Measurements from ENCODE around the gene TYMP. TPM values are rescaled to one million over a fixed set of nuclear protein-coding genes. Genes with fewer than 3 reads are reported as not detected.

The TYMP gene
- total RNA-seq, 2 donors from 2014 or later, result 29.8 to 65.3 TPM

- no peaks in the 10 kb centered on the region for H3K36me3 ChIP-seq (replicated peaks in 1 of 2; ENCODE audit: insufficient read depth in 1 of 2, low read depth in 2 of 2)
- peak; percentile 88 for ATAC-seq
- peak within 1 kb of the TSS; percentile 90 to 98 for H3K4me3 ChIP-seq
- peak within 1 kb of the TSS; percentile 90 to 95 (median 92) for H3K27ac ChIP-seq
- peak; percentile 96 to 98 (median 96) for DNase-seq
- WGBS, 2 donors, result 0 to 1% methylated on average over 11 to 57 of the region's 76 CpGs
- H3K9me3 ChIP-seq, result no peaks in the 10 kb centered on the region
- peaks cover 38% of the 10 kb centered on the region for H3K4me1 ChIP-seq
- intact Hi-C loops (cut with DNase I), result loop anchor here (10.0 kb wide), 1 partner anchor 263 kb away; the partner anchor contains the start of gene TUBGCP6
- peak; percentile 73 to 87 (median 82) for TF ChIP-seq POLR2A (IDR thresholded peaks at IDR 0.05)
- peak in 2 of 7 experiments; percentile 11 to 31 for TF ChIP-seq CTCF (IDR thresholded peaks at IDR 0.05)
- no peaks in the 10 kb centered on the region for H3K27me3 ChIP-seq
These were observed 21.6 kb downstream of the TYMP start, which contains the start of gene NCAPH2 for GRCh38 chr22:50507991-50508884. Gene NCAPH2, plus strand, starts transcription at chr22:50508224. Its CDS starts 114 bp downstream, at chr22:50508338.

GRCh38 chr22:50507421-50507990 lies 22.3 kb downstream of the TYMP start, which contains the start of gene LMF2:
Gene LMF2, minus strand, starts transcription at chr22:50507702. Its CDS starts 27 bp downstream, at chr22:50507675.
- Histone ChIP-seq H3K4me1 (peaks cover 38% of the 10 kb centered on the region), H3K27ac (peak within 1 kb of the TSS; percentile 90 to 95 (median 92)), H3K36me3 (replicated peaks in 1 of 2; ENCODE audit: insufficient read depth in 1 of 2, low read depth in 2 of 2) (peaks cover 0 to 2% of the 10 kb centered on the region in 2 donors), H3K4me3 (peak within 1 kb of the TSS; percentile 90 to 98), H3K27me3 (no peaks in the 10 kb centered on the region), H3K9me3 (no peaks in the 10 kb centered on the region)
- DNase-seq (peak; percentile 92 to 94 (median 94)), ATAC-seq (peak; percentile 76)
- intact Hi-C loops (cut with DNase I), result loop anchor here (10.0 kb wide), 1 partner anchor 263 kb away; the partner anchor contains the start of gene TUBGCP6
- TF ChIP-seq CTCF (IDR thresholded peaks at IDR 0.05), result no peak
- peak in 2 of 3 donors; percentile 24 to 48 for TF ChIP-seq POLR2A (IDR thresholded peaks at IDR 0.05)
- 0% methylated on average over 1 to 40 of the region's 62 CpGs for WGBS, 2 donors

DNA sequence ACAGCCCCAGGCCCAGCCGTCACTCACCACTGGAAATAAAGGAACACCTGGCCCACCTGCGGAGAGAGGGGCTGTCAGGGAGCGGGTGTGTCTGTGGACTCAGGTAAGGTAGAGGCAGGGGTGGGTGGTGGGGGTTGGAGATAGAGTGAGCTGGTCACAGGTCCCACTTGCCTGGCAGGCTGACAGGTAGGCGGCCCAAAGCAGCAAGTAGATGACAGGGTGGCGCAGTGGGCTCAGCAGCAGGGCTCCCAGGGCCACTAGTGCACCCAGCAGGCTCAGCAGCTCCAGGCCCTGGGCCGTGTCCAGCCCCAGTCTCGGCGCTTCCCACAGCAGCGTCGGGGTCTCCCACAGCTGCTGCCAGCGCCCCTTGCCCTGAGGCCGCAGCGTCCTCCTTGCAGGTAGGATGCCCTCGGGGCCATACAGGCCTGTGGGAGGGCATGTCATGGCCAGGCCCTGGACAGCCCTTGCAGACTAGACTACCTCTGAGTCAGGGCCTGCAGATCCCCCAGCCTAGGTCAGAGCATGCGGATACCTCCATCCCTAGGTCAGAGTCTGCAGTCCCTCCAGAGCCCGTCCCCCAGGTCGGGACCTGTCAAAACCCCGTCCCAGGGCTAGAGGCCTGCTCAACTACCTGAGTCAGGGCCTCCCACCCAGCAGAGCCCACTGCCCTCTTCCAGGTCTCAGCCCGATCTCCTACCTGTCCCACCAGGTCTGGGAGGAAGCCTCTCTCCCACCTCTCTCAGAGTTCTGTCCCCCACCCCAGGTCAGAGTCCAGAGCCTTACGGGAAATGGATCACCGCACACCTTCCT lies 23.0 kb downstream of the TYMP start:
- Histone ChIP-seq H3K4me3 (peak overlapping the region; percentile 63 to 98), H3K9me3 (no peaks in the 10 kb centered on the region), H3K27ac (peak overlapping the region; percentile 80 to 89 (median 83)), H3K36me3 (replicated peaks in 1 of 2; ENCODE audit: insufficient read depth in 1 of 2, low read depth in 2 of 2) (peaks cover 0 to 2% of the 10 kb centered on the region in 2 donors), H3K27me3 (no peaks in the 10 kb centered on the region), H3K4me1 (peaks cover 38% of the 10 kb centered on the region)
- WGBS, 2 donors, result 15 to 25% methylated on average over 2 to 21 of the region's 21 CpGs
- intact Hi-C loops (cut with DNase I), result loop anchor here (10.0 kb wide), 1 partner anchor 262 kb away; the partner anchor contains the start of gene TUBGCP6
- TF ChIP-seq CTCF (IDR thresholded peaks at IDR 0.05) (no peak), POLR2A (IDR thresholded peaks at IDR 0.05) (peak in 2 of 3 donors; percentile 54 to 63)
- ATAC-seq (no peak), DNase-seq (peak; percentile 66 to 91 (median 88))
